GM12874 (cell line): ENCODE results near the gene KIF22.

ENCODE experiments used
- TF ChIP-seq, protein P1 (sequence below): IDR thresholded peaks from 2 replicates; pipeline ENCODE4 v1.5.1; 2011; ENCODE audit warnings: low read depth, mild to moderate bottlenecking, control low read depth, low read length, moderate library complexity; ENCODE audit not compliant: insufficient read depth

Gene KIF22

DNA sequence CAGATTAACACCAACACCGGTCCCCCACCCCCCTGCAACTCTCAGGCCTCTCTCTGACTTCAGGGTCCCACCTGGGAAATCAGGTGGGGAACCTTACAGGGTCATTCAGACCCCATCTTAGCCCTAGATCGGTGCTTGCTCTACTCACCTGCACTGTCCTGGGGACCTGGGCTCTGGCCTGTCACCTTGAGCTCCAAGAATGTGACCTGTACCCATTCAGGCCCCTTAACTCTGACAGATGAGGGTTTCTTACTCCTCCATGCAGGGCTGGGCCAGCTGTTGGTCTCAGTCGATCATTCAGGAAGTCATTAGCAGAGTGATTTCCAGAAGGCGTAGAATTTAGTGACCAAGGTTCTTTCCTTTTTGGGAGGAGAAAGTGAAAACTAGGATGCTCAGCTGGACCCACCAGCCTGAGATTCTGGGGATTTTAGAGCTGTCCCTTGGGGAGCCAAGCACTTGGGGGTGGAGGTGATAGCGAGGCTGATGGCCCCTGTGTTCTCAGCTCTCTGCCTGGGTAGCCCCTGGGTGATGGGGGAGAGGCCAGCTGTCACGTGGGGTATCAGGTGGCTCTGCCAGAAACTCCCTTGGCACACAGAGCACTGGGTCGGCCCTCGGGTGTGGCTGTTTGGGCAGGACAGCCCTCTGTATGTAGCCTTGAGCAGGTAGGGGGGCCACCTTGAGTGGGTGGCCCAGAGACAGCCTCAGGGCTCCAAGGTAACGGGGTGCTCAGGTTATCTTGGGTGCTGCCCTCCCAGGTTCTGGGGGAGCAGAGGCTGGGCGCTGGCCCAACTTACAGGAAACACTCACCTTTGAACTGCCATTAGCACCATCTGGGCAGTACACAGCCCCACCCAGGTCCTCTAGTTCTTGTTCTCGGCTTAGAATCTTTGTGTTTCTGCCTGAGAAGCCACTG is 30.4 kb downstream of the KIF22 start:
- TF ChIP-seq, protein P1, sequence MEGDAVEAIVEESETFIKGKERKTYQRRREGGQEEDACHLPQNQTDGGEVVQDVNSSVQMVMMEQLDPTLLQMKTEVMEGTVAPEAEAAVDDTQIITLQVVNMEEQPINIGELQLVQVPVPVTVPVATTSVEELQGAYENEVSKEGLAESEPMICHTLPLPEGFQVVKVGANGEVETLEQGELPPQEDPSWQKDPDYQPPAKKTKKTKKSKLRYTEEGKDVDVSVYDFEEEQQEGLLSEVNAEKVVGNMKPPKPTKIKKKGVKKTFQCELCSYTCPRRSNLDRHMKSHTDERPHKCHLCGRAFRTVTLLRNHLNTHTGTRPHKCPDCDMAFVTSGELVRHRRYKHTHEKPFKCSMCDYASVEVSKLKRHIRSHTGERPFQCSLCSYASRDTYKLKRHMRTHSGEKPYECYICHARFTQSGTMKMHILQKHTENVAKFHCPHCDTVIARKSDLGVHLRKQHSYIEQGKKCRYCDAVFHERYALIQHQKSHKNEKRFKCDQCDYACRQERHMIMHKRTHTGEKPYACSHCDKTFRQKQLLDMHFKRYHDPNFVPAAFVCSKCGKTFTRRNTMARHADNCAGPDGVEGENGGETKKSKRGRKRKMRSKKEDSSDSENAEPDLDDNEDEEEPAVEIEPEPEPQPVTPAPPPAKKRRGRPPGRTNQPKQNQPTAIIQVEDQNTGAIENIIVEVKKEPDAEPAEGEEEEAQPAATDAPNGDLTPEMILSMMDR = no peak

DNA sequence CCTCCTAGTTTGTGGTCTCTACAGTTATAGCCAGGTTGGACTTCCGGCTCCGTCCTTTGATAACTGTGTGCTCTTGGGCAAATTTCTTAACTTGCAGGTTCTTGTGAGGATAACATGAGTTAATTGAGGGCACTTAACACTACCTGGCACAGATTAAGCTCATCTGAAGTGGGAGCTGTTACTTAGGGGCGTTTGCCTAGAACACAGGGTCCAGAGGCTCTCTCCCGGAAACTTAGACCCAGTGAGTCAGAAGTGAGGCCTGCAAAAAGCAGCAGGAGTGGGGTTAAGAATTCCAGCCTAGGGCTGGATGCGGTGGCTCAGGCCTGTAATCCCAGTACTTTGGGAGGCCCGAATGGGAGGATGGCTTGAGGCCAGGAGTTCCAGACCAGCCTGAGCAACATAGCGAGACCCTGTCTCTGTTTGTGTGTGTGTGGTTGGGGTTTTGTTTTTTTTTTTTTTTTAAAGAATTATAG is 31.1 kb downstream of the KIF22 start:
- TF ChIP-seq, protein P1 = no peak

DNA sequence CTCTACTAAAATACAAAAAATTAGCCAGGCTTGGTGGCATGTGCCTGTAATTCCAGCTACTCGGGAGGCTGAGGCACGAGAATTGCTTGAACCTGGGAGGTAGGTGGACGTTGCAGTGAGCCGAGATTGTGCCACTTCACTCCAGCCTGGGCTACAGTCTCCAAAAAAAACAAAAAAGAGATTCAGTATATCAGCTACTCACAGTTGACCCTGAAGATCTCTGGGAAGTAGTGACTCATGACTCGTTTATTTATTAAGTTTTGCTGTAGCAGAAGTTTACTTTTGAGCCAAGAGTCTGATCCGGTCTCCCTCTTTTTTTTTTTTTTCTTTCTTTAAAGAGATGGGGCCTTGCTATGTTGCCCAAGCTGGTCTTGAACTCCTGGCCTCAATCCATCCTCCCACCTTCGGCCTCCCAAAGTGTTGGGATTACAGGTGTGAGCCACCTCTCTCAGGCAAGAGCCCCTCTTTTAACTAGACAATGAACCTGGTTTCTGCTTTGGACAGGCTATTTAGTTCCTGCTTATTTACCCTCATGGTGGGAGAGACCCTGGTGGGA is 34.1 kb downstream of the KIF22 start:
- TF ChIP-seq, protein P1 = no peak

DNA sequence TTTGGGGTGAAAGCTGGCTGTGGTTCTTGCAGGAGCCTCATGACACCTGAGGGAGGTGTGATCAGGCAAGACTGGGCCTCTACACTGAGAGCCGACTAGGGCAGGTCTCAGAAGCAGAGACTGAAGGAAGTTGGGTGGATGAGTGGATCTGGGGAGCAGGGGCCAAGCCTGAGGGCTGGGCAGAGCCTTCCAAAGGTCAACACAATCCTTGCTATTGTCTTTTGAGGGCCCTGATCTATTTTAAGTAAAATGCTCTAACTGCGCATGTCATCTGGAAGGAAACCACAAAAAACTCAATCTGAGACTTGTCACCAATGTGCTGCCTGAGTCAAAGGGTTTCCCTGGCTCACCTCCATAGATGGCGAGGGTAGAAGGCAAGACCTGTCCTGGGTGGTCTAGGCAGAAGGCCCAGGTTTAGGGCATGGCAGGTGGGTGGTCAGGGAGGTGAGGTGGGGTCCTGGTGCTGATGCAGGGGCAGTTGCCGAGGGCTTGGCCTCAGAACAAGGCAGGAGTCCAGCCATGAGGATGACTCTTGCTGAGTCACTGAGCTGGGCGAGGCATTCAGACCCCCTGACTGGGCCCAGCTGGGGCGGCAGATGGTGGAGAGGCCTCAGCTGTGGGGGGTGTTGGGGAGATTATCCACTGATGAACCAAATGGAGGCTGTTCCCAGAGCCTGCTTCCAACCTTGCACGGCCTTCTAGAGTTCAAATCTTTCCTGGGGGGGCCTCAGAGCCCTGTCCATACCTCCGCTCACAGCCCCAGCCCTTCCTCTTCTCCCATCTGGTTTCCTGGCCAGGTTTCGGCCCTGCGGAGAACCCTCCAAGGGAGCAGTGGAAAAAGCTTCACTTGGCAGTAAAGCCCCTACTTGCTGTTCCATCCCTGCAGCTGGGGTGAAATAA is 34.8 kb downstream of the KIF22 start:
- TF ChIP-seq, protein P1 = no peak

DNA sequence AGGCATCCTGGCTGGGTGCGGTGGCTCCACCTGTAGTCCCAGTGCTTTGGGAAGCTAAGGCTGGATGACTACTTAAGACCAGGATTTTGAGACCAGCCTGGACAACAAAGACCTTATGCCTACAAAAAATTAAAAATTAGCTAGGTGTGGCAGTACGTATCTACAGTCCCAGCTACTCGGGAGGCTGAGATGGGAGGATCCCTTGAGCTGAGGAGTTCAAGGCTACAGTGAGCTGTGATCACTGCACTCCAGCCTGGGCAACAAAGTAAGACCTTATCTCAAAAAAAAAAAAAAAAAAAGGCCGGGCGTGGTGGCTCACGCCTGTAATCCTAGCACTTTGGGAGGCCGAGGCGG is 35.8 kb downstream of the KIF22 start:
- TF ChIP-seq, protein P1 = no peak

DNA sequence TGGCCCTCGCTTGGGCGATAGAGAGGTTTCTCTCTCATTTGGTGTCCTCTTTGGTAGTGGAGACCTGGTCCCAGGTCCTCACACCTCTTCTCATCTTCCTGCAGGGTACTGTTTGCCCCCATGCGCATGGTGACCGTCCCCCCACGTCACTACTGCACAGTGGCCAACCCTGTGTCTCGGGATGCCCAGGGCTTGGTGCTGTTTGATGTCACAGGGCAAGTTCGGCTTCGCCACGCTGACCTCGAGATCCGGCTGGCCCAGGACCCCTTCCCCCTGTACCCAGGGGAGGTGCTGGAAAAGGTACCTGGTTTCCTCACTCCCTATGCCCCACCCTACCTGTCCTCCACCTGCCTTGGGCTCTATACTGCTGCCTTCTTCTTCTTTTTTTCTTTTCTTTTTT is 40.2 kb downstream of the KIF22 start:
- TF ChIP-seq, protein P1 = no peak

DNA sequence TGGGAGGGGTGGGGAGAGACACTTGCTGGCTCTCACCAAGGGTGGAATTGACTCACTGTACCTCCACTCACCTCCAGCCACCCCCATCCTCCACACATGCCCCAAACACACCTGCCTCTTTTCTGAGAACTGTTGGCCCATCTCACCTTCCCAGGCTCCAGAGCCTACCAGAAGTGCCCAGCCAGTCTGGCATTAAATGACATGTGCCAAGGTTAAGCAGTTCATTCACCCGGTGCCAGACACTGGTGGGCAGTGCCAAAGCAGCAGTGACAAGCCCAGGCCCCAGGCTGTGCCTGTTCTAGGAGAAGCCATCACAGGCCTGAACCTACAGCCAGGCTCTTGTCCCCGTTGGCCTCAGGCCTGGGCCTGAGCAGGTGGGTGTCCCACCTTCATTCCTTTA is 40.9 kb downstream of the KIF22 start:
- TF ChIP-seq, protein P1 = no peak
